H1 (cell line): ENCODE data around the gene TSPAN17. TPM values are rescaled to one million over a fixed set of nuclear protein-coding genes. Genes with fewer than 3 reads are reported as not detected.

Experiments
- CBX5 ChIP-seq: fragments of 300-800, 300-1000 bp; sonication (generic); IDR thresholded peaks from 2 replicates; pipeline ENCODE4 v1.7.1; 2016; ENCODE audit warnings: antibody characterized with exemption, low read length, low read depth
- SIX5 ChIP-seq: IDR thresholded peaks from 2 replicates; pipeline ENCODE4 v1.6.1; 2011; ENCODE audit warnings: mild to moderate bottlenecking, low read depth, low read length
- polyA plus RNA-seq, 7 experiments: library from polyadenylated mRNA; depleted of rRNA in 3 of 7; stranded (reverse) in 5 of 7; unstranded in 2 of 7; fragments of >200 nt in 5 of 7; fragments of 200-250 nt in 2 of 7; gene quantifications; 1 replicate in 5 of 7; 2 replicates in 1 of 7; 4 replicates in 1 of 7; pipeline versions ENCODE4 v1.2.1 to v1.2.3, GENCODE V29; 2011 to 2013; ENCODE audit warnings: missing spikeins in 2 of 7, mixed read lengths in 2 of 7
- total RNA-seq: library from RNA; stranded (reverse); fragmentation: NEBNext Ultra II Directional; extraction: Animal tissue kit (Norgen Biotek cat#: 25700); gene quantifications from 2 replicates; pipeline ENCODE4 v1.2.1, GENCODE V29; 2021

Gene TSPAN17
- total and polyA plus RNA-seq, 2 of the 8 experiments (the other 6 are each of a cell fraction or from before 2014, with no cell fraction given) = 41.5 to 53.7 TPM

DNA sequence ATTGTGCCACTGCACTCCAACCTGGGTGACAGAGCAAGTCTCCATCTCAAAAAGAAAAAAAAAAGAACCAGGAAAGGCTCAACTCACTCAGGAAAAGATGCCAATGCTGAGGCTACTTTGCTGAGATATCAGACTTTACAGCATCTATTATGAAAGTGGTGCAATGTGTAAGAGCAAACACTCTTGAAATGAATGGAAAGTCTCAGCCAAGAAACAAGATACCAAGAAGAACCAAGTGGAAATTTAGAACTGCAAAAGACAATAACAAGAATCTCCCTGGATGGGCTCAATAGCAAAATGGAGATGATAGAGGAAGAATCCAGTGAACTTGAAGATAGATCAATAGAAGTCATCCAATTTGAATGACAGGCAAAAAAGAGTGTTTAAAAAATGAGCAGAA is 37.7 kb downstream of the TSPAN17 start (continued):
- TF ChIP-seq SIX5 = no peak
- no peak for TF ChIP-seq CBX5
